Measurements from ENCODE around the gene REELD1.

Gene REELD1

GRCh38 chr4:146214238-146214637 is at the start of gene REELD1:
Gene REELD1 (plus strand): TSS chr4:146214538. CDS start chr4:146216953, 2,415 bp downstream.
- no peak for DNase-seq (ENCODE audit: extremely low read depth in 1 of 2, low read depth in 1 of 2)

GRCh38 chr4:146165221-146165620 is 49.1 kb upstream of the REELD1 start:
- DNase-seq (ENCODE audit: extremely low read depth in 1 of 2, low read depth in 1 of 2), result no peak

- no peak for DNase-seq (ENCODE audit: extremely low read depth in 1 of 2, low read depth in 1 of 2)
Observed at GRCh38 chr4:146165840-146166239, 48.5 kb upstream of the REELD1 start.

GRCh38 chr4:146170149-146170548 is 44.2 kb upstream of the REELD1 start:
- DNase-seq (ENCODE audit: extremely low read depth in 1 of 2, low read depth in 1 of 2), result no peak

- DNase-seq (ENCODE audit: extremely low read depth in 1 of 2, low read depth in 1 of 2), result peak; percentile 59 to 70
Observed at GRCh38 chr4:146175541-146176453, 38.5 kb upstream of the REELD1 start, which contains the start of gene LSM6. Gene LSM6 (plus strand): TSS chr4:146175718. CDS start chr4:146182922, 7,204 bp downstream.

- no peak for DNase-seq (ENCODE audit: extremely low read depth in 1 of 2, low read depth in 1 of 2)
Observed at GRCh38 chr4:146176891-146177290, 37.4 kb upstream of the REELD1 start.

GRCh38 chr4:146178126-146178525 is 36.2 kb upstream of the REELD1 start:
- DNase-seq (ENCODE audit: extremely low read depth in 1 of 2, low read depth in 1 of 2), result no peak

GRCh38 chr4:146179784-146180370 is 34.5 kb upstream of the REELD1 start:
- no peak for DNase-seq (ENCODE audit: extremely low read depth in 1 of 2, low read depth in 1 of 2)

- no peak for DNase-seq (ENCODE audit: extremely low read depth in 1 of 2, low read depth in 1 of 2)
Observed at GRCh38 chr4:146182443-146182842, 31.9 kb upstream of the REELD1 start.

- no peak for DNase-seq (ENCODE audit: extremely low read depth in 1 of 2, low read depth in 1 of 2)
Observed at GRCh38 chr4:146183209-146183608, 31.1 kb upstream of the REELD1 start.

- no peak for DNase-seq (ENCODE audit: extremely low read depth in 1 of 2, low read depth in 1 of 2)
Observed at GRCh38 chr4:146186041-146186440, 28.3 kb upstream of the REELD1 start.

GRCh38 chr4:146186596-146186995 is 27.7 kb upstream of the REELD1 start:
- no peak for DNase-seq (ENCODE audit: extremely low read depth in 1 of 2, low read depth in 1 of 2)

GRCh38 chr4:146190456-146190855 is 23.9 kb upstream of the REELD1 start:
- DNase-seq (ENCODE audit: extremely low read depth in 1 of 2, low read depth in 1 of 2), result no peak

- DNase-seq (ENCODE audit: extremely low read depth in 1 of 2, low read depth in 1 of 2), result no peak
Observed at GRCh38 chr4:146191766-146192458, 22.4 kb upstream of the REELD1 start.

GRCh38 chr4:146193628-146194027 is 20.7 kb upstream of the REELD1 start:
- no peak for DNase-seq (ENCODE audit: extremely low read depth in 1 of 2, low read depth in 1 of 2)

GRCh38 chr4:146194212-146194611 is 20.1 kb upstream of the REELD1 start:
- DNase-seq (ENCODE audit: extremely low read depth in 1 of 2, low read depth in 1 of 2), result no peak

GRCh38 chr4:146202665-146203064 is 11.7 kb upstream of the REELD1 start:
- no peak for DNase-seq (ENCODE audit: extremely low read depth in 1 of 2, low read depth in 1 of 2)

- no peak for DNase-seq (ENCODE audit: extremely low read depth in 1 of 2, low read depth in 1 of 2)
Observed at GRCh38 chr4:146207410-146207809, 6.9 kb upstream of the REELD1 start.

- DNase-seq (ENCODE audit: extremely low read depth in 1 of 2, low read depth in 1 of 2), result no peak
Observed at GRCh38 chr4:146210890-146211289, 3.4 kb upstream of the REELD1 start.

GRCh38 chr4:146211440-146211839 is 2.9 kb upstream of the REELD1 start:
- DNase-seq (ENCODE audit: extremely low read depth in 1 of 2, low read depth in 1 of 2), result no peak

- no peak for DNase-seq (ENCODE audit: extremely low read depth in 1 of 2, low read depth in 1 of 2)
Observed at GRCh38 chr4:146212781-146213180, 1.6 kb upstream of the REELD1 start.

GRCh38 chr4:146222313-146222712 is 8.0 kb downstream of the REELD1 start:
- DNase-seq (ENCODE audit: extremely low read depth in 1 of 2, low read depth in 1 of 2), result no peak
